ENCODE data around the gene SLC25A5.
"Not testable (repeated sequence)": the region's sequence is repeated elsewhere in the genome, so short reads cannot be mapped to it uniquely, and the experiment has no call there.

Gene SLC25A5

DNA sequence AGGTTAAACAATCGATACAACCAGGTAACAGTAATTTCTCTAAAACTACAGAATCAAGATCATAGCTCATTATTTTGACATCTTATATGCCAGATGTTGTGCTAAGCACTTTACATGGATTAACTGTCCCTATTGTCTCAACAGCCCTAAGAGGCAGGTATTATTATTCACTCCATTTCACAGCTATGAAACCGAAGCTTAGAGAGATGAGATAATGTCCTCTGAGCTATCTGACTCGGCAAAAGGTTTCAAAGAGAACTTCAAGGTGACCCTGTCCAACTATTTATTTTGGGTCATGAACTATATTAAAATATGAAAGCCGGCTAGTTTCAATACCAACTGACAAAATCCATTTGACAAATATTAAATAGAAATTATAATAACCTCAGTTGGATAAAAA, 10.3 kb downstream of the SLC25A5 start:
- no peak for DNase-seq

DNA sequence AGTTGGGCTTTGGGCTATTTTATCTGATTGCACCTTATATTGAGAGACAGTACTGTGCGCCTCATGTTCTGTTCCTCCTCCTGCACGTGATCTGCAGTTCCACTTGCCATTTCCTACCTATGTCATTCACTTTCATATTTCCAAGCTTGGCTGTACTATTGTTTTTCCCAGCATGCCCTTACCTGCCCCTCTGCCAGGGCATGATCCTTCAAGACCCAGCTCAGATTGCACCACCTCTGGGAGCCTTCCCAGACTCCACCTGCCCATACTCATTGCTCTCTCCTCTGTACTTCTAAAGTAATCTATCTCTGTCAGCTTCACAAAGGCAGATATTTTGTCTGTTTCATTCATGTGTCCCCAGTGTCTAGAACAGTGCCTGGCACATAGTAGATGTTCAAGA, 11.6 kb downstream of the SLC25A5 start:
- DNase-seq, result no peak

DNA sequence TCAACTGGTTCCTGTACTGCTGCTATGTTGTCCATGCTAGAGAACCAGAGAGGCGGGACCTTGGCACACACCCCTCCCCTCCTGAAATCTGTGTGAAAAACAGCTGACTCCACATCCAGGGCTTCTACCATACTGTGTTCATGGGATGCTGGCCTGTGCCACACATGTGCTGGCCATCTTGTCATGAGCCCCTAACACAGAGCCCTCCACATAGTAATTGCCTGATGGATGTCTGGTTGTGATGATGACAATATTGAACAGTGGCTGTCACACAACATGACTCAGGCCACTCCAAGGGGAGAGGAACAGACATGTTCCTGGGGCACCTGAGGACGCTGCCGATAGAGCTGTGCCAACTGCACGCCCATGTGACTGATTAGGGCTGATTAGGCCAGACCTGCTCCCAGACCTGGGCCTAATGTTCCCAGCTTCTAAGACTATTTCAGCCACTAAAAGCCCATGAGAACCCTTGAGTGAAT, 13.1 kb downstream of the SLC25A5 start:
- no peak for DNase-seq

DNA sequence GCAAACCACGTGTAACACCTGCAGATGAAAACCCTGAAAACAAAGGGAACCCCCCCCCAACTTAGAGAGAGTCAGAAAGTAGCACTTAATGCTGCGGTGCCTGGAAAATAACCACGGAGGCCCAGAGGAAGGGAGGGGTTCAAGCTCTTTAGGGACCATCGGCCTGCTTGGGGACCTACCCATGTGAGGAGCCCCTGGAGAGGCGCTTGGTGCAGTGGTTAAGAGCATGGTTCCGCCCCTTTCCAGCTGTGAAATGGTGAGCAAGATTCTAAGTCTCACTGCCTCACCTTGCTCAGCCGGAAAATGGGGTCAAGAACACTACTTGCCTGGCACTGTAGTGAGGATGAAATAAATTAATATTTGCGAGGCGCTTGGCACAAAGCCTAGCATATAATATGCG, 13.8 kb downstream of the SLC25A5 start:
- DNase-seq, result no peak

DNA sequence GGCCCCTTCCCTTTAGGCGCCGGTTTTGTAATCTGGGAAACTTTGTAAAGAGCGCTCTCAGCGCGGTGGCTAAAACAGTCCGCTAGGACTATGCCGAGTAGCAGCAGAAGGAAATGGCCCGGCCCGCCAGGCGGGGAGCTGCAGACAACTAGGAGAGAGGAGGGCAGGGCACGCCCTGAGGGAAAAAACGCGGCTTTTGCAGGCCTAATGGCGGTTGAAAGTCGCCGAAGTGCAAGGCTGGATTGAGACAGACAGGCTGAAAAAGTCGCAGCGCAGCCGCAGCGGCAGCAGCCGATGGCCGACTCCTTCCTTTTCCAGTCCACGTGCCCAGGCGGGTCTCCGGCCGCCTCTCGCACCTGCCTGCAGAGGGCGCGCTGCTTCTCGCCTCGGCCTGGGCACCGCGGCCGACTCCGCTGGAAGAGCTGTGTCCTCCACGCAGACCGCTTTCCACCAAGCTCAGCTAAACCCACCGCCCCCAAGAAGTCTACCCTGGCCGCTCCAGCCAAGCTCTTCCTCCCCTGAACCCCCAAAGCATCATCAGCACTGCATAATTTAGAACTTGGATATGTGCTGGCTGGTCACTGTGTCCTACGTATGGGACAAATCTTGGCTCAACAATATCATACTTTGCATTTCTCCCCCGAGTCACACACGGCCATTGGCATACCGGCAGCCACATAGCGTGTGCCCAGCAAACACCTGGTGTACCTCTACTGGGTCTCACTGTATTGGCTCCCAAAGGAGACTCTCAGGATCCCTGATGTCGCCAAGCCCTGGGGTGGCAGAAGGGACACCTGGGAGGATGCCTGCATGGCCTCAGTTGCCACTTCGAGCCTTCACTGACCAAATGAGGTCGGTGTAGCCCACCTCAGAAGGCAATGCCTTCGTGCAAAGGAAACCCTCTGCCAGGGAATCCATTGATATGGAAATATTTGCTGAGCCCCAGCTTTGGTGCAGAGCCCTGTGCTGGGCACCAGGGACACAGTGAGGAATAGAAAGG, 14.5 kb downstream of the SLC25A5 start:
- peak; percentile 54 for DNase-seq

DNA sequence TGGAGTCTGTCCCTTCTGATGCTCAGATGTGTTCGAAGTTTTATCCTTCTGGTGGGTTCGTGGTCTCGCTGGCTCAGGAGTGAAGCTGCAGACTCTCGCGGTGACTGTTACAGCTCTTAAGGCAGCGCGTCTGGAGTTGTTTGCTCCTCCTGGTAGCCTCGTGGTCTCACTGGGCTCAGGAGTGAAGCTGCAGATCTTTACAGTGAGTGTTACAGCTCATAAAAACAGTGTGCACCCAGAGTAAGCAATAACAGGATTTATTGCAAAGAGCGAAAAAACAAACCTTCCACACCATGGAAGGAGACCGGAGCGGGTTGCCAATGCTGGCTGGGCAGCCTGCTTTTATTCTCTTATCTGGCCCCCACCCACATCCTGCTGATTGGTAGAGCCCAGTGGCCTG, 18.5 kb downstream of the SLC25A5 start:
- no peak for DNase-seq

DNA sequence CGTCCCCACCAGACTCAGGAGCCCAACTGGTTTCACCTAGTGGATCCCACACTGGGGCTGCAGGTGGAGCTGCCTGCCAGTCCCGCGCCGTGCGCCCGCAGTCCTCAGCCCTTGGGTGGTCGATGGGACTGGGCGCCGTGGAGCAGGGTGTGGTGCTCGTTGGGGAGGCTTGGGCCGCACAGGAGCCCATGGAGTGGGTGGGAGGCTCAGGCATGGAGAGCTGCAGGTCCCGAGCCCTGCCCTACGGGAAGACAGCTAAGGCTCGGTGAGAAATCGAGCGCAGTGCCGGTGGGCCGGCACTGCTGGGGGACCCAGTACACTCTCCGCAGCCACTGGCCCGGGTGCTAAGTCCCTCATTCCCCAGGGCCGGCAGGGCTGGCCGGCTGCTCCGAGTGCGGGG, 19.5 kb downstream of the SLC25A5 start:
- not testable (repeated sequence) for DNase-seq

DNA sequence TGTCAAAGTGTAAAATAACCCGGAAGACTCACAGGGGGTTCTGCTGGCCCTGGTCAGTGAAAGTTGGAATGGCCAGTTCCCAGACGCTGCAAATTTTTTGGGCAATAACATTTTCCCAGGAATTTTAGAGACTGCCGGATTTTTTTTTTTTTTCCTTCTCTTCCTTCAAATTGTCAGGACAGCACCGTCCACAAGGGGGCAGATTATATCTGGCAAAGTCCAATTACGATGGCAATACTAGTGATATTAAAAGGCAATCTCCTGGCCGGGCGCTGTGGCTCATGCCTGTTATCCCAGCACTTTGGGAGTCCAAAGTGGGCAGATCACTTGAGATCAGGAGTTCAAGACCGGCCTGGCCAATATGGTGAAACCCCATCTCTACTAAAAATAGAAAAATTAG, 20.5 kb downstream of the SLC25A5 start:
- DNase-seq, result peak; percentile 51

DNA sequence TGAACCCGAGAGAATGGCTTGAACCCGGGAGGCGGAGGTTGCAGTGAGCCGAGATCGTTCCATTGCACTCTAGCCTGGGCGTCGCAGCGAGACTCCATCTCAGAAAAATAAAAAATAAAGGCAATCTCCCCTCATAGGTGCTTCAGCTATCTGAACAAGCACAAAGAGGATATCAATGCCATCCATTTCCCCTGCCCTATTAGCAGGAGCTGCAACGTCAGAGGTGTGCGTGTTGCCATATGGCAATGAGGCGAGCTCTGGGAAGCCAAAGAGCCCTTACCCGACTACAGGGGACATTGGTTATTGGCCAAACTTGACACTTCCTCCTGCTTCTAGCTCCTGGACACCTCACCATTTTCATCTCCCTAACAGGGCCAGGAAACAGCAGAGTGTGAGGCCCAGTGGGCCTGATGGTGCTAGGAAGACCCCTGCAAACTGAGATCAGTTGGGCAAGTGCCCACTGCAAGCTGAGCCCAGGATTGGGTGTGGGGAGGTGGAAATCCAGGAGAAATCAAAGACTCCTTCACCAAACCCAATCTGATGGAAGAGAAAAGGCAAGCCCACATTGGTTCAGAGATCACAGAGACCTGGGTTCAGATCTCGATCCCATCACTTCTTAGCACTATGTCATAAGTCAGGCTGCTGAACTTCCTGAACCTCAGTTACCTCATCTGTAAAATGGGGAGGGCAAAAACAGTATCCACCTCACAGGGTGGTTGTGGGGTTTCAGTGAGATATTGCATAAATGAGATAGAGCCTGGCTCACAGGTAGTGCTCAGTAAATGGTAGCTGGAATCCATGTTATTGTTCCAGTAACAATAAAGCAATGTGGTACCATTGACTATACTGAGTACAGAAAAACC, 21.2 kb downstream of the SLC25A5 start:
- DNase-seq, result no peak

DNA sequence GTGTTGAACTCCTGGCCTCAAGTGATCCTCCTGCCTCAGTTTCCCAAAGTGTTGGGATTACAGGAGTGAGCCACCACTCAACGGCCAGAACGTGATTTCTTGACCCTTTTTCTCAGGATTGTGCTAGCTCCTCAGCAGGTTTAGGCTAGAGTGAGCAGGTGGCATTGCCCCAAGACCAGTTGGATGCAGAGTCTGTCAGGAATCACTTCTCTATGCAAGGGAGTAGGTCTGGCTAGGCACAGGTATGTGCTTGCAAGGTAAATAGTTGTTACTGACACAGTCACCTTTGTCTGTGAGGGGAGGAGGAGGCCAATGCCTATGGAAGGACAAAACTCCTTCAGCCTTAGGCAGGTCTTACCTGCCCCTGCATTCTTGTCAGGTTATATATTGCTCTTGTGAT, 24.2 kb downstream of the SLC25A5 start:
- DNase-seq, result no peak

DNA sequence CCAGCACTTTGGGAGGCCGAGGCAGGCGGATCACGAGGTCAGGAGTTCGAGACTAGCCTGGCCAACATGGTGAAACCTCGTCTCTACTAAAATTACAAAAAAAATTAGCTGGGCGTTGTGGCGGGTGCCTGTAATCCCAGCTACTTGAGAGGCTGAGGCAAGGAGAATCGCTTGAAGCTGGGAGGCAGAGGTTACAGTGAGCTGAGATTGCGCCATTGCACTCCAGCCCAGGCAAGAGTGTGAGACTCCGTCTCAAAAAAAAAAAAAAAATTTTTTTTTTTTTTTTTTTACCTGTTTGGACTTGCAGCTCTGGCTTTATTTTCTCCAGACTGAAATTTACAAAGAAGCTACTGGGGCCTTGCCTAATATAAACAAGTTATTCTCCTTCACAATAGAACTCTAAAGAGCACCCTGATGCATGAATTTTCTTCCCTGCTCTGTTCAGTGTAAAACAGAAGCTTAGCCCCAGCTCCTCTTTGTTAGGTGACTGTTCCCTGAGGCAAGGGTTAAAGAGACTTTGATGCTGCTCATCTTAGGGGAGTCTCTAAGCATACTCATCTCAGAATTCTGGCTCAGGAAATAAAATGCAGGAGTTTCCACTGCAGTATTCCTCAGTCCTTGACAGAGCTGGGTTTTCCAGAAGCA, 25.7 kb downstream of the SLC25A5 start:
- DNase-seq, result not testable (repeated sequence)

DNA sequence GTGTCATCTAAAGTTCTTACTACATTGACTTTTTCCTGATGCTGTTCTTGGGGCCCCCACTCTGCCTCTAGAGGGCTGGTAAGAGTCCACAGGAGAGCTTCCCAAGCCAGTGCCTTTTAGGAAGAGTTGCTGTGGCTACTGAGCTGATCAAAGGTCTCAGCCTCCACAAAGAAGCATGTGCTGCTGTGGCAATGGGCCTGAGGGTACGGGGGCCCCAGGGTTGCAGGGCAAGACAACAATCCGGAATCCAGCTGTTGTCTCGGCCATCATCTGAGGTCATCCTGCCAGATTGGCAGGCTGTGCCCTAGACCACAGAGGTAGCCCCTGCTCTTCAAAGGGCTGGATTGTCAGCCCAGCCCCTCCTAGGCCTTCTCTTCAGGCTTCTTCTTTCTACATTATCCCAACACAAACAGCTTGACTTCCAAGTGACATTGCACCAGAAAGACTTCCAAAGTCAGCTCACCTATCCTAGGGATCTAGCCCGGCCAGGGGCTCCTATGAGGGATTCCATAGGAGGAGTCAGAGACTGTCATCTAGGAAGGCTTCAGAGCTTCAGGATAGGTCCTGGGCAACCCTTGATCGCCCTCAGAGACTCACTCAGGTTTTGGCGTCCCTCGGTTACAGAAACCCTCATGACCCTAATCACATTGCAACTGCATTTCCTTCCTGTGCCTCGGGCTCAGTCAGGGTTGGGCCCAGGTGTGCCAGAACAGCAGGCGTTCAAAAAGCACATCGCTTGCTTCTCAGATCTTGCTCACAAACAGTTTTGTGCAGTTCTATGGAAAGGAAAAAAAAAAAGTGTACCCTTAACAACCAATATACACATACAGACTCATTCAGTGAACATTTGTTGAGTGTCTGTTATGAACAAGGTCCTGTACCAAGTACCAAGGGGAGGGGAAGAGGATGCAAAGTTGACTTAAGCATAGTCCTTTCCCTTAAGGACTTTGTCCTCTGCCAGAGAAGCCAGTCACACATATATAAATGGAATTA, 27.8 kb downstream of the SLC25A5 start:
- DNase-seq, result no peak

DNA sequence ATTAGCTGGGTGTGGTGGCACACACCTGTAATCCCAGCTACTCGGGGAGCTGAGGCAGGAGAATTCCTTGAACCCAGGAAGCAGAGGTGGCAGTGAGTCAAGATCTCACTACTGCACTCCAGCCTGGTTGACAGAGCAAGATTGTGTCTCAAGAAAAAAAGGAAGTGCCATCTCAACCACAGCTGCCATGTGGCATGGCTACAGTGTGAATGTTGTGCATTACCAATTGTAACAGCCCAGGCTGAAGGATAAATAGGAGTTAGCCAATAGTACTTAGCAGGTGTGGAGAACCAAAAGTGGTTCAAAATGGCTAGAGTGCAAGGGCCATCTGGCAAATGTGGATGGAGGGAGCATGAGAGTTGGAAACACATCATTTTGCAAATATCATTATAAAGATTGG, 28.9 kb downstream of the SLC25A5 start:
- DNase-seq, result no peak

DNA sequence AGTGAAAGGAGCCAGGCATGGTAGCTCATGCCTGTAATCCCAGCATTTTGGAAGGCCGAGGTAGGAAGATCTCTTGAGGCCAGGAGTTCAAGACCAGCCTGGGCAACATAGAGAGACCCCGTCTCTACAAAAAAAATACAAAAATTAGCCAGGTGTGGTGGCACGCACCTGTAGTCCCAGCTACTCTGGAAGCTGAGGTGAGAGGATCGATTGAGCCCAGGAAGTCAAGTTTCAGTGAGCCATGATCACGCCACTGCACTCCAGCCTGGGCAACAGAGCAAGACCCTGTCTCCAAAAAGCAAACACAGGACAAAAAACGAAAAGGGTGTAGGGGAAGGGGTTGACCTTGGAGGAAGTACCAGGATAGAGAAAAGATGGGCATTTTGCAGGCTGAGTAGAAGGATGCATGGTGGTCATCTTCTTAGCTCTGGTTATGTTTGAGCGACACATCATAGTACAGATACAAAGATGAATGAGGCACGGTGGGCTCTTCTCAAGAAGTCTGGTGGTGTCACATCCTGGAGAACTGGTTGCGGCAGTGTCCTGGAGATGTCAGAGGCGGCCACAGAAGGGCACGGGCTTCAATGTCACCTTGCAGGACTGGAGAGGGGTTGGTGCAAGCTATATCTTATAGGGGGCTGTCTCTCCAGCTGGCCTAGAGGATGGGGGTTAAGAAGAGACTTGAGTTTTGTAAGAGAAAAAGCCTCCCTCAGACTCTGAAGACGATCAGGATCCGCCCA, 32.0 kb downstream of the SLC25A5 start:
- DNase-seq, result no peak

DNA sequence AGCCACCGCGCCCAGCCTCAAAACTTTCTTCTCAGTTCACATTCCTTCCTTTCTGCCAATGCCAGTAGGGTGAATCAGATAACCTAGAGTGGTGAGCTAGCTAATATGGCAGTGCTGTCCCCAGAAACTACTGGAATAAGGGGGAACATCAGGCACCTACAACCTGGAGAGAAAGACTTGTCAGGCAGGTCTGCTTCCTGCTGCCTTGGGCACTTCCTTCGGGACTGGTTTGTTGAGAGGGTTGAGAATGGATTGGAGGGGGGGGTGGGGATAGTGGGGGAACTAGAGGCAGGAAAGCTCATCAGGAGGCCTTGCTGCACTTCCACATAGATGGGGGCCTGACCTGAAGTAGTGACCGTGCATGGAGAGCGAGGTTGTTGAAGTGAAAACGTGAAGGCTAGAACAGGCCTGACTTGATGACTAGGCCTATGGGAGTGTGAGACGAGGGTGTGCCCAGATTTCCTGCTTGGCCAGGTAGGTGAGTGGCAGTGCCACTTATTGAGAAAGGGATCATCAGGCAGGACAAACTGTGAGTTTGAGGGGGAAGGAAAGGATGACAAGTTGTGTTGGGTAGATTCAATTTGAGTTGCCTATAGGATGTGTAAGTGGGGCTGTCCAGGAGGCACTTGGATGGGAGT, 33.4 kb downstream of the SLC25A5 start:
- DNase-seq, result no peak

DNA sequence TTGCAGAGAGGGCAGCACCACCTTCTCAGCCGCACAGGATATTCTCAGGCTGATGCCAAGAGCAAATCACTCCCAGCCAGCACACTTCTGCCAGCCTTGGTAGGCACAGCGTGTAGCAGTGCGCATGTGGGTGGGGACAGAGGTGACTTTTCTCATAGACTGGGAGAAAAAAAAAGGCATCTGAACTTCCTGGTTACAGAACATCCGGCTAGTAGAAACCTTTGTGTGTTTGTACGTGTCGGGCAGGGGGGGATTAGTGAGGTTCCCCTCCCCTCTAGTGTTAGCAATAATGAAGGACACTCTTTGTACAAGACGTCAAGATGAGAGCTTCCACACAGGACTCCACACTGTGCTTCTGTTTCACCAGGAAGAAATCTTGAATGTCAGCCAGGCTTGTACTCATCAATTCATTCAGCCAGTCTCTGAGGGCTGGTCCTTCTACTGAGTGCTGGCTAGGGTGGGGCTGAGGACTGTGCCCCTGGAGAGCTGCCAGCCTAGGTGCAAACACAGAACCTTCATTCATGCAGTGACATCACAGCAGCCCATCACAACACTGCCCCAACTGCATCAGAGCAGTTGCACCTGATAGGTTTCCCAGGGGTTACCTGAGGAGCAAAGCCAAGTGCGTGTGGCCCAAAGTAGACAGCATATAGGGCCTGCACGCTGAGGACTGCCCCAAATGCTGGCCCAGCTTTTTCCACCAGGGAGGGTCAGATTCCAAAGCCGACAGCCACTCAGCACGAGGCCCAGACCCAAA, 34.7 kb downstream of the SLC25A5 start:
- DNase-seq, result peak; percentile 61

DNA sequence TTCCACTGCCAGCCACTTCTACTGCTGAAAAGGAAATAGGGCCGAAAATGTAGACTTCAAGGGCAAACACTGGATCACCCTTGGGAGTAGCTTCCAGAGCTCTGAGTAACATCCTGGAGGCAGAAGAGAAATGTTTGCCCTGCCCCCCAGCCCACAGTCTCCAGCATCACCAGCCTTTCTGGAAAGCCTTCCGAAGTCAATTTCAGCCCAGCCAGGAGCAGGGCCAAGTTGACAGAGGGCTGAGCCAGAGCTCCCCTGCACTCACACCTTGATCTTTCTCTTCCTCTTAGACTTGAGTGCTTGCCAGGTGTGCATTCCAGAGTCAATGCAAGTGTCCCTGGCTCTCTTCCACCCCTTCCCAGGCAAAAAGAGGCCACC, 35.2 kb downstream of the SLC25A5 start:
- no peak for DNase-seq

DNA sequence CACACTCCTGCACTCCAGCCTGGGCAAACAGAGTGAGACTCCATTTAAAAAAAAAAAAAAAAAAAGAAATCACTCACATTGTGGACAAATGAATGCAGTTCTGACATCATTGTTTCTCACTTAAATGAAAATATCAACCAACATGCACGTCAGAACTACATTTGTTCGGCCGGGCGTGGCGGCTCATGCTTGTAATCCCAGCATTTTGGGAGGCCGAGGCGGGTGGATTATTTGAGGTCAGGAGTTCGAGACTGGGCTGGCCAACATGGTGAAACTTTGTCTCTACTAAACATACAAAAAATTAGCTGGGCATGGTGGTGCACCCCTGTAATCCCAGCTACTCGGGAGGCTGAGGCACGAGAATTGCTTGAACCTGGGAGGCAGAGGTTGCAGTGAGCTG, 36.9 kb downstream of the SLC25A5 start:
- DNase-seq, result not testable (repeated sequence)

DNA sequence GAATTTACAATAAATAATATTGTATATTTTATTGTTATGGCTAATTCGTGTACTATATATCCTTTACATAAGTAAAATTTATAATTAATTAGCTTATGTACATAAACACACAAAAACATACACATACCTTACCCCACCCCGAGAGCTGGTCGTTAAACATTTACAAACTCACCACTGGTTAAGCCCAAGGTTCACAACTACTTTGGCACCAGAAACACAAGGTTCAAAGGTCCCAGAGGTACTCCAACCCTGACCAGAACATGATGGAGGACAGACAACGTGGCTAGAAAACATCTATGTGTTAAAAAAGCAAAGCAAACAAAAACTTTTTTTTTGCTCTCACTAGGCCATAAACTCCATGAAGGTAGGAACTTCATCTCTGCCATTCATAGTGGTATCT, 37.7 kb downstream of the SLC25A5 start:
- no peak for DNase-seq

DNA sequence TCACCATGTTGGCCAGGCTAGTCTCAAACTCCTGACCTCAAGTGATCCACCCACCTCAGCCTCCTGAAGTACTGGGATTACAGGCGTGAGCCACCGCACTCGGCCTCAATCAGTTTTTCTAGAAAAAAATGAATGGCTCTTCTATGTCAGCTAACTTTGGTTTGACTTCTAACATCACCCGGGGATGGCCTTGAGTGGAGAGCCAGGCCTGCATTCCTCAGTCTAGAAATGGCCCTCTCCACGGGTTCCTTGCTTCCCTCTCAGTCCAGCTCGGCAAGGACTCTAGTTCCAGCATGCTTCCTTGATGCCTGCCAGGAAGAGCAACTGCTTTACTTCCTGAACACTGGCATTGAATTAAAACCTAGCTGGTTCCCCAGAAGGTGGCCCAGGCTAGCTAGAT, 39.0 kb downstream of the SLC25A5 start:
- no peak for DNase-seq
